Measurements from ENCODE around the gene UGP2. TPM values are rescaled to one million over a fixed set of nuclear protein-coding genes. Genes with fewer than 3 reads are reported as not detected.
"Not testable (repeated sequence)": the region's sequence is repeated elsewhere in the genome, so short reads cannot be mapped to it uniquely, and the experiment has no call there.

Gene UGP2
- polyA plus RNA-seq, 2 donors, result 75.3 to 79.9 TPM

- H3K36me3 ChIP-seq (ENCODE audit: control insufficient read depth in 2 of 2, insufficient read depth in 2 of 2, low read length in 1 of 2), result peaks cover 0 to 4% of the 10 kb centered on the region in 2 donors
- no peak overlapping the region for H3K27ac ChIP-seq (ENCODE audit: low read depth in 2 of 2, low read length in 1 of 2)
- no peaks in the 10 kb centered on the region for H3K27me3 ChIP-seq (ENCODE audit: control insufficient read depth in 1 of 2, insufficient read depth in 2 of 2, low read length in 2 of 2)
- WGBS, 2 donors, result 92 to 95% methylated on average over 2 of the region's 2 CpGs
- H3K4me3 ChIP-seq (ENCODE audit: low read depth in 1 of 2, low read length in 2 of 2), result no peak overlapping the region
- no peaks in the 10 kb centered on the region for H3K4me1 ChIP-seq (ENCODE audit: control insufficient read depth in 2 of 2, insufficient read depth in 2 of 2, low read length in 1 of 2)
- no peaks in the 10 kb centered on the region for H3K9me3 ChIP-seq (ENCODE audit: control insufficient read depth in 2 of 2, insufficient read depth in 1 of 2, low read depth in 1 of 2, low read length in 1 of 2)
These were observed 61.3 kb downstream of the UGP2 start for GRCh38 chr2:63903003-63903402.

GRCh38 chr2:63914311-63914710 is 72.6 kb downstream of the UGP2 start:
- WGBS, 2 donors, result 92 to 96% methylated on average over 1 of the region's 1 CpG
- Histone ChIP-seq H3K4me1 (ENCODE audit: control insufficient read depth in 2 of 2, insufficient read depth in 2 of 2, low read length in 1 of 2) (no peaks in the 10 kb centered on the region), H3K9me3 (ENCODE audit: control insufficient read depth in 2 of 2, insufficient read depth in 1 of 2, low read depth in 1 of 2, low read length in 1 of 2) (no peaks in the 10 kb centered on the region), H3K27me3 (ENCODE audit: control insufficient read depth in 1 of 2, insufficient read depth in 2 of 2, low read length in 2 of 2) (no peaks in the 10 kb centered on the region), H3K4me3 (ENCODE audit: low read depth in 1 of 2, low read length in 2 of 2) (no peak overlapping the region), H3K36me3 (ENCODE audit: control insufficient read depth in 2 of 2, insufficient read depth in 2 of 2, low read length in 1 of 2) (no peaks in the 10 kb centered on the region), H3K27ac (ENCODE audit: low read depth in 2 of 2, low read length in 1 of 2) (no peak overlapping the region)

- Histone ChIP-seq H3K9me3 (ENCODE audit: control insufficient read depth in 2 of 2, insufficient read depth in 1 of 2, low read depth in 1 of 2, low read length in 1 of 2) (no peaks in the 10 kb centered on the region), H3K36me3 (ENCODE audit: control insufficient read depth in 2 of 2, insufficient read depth in 2 of 2, low read length in 1 of 2) (peaks cover 0 to 8% of the 10 kb centered on the region in 2 donors), H3K4me3 (ENCODE audit: low read depth in 1 of 2, low read length in 2 of 2) (no peak overlapping the region), H3K27ac (ENCODE audit: low read depth in 2 of 2, low read length in 1 of 2) (no peak overlapping the region), H3K4me1 (ENCODE audit: control insufficient read depth in 2 of 2, insufficient read depth in 2 of 2, low read length in 1 of 2) (no peaks in the 10 kb centered on the region), H3K27me3 (ENCODE audit: control insufficient read depth in 1 of 2, insufficient read depth in 2 of 2, low read length in 2 of 2) (no peaks in the 10 kb centered on the region)
- 86 to 94% methylated on average over 7 of the region's 7 CpGs for WGBS, 2 donors
These were observed 85.1 kb downstream of the UGP2 start for GRCh38 chr2:63926815-63927214.

GRCh38 chr2:63932104-63932503 is 90.4 kb downstream of the UGP2 start:
- 93% methylated on average over 4 of the region's 4 CpGs for WGBS, 2 donors
- not testable (repeated sequence) for H3K4me1 ChIP-seq (ENCODE audit: control insufficient read depth in 2 of 2, insufficient read depth in 2 of 2, low read length in 1 of 2); H3K9me3 ChIP-seq (ENCODE audit: control insufficient read depth in 2 of 2, insufficient read depth in 1 of 2, low read depth in 1 of 2, low read length in 1 of 2); H3K27me3 ChIP-seq (ENCODE audit: control insufficient read depth in 1 of 2, insufficient read depth in 2 of 2, low read length in 2 of 2); H3K4me3 ChIP-seq (ENCODE audit: low read depth in 1 of 2, low read length in 2 of 2); H3K36me3 ChIP-seq (ENCODE audit: control insufficient read depth in 2 of 2, insufficient read depth in 2 of 2, low read length in 1 of 2); H3K27ac ChIP-seq (ENCODE audit: low read depth in 2 of 2, low read length in 1 of 2)

Other genes starting within 250 kb of the UGP2 start
- 10 to 100 TPM in 1 of 2 donors, 1 to 10 TPM in 1; 9.1 to 11.1 TPM for gene VPS54, start 177.5 kb downstream of the UGP2 start, polyA plus RNA-seq

All from esophagus (tissue), 2 donors.